Measurements from ENCODE around the gene SNAP47.
A peak's percentile ranks its signal among the peaks of the same experiment; 100 is the strongest.

SNAP47 gene

GRCh38 chr1:227753999-227754711, 18.9 kb downstream of the SNAP47 start:
- DNase-seq: no peak

- no peak for DNase-seq
These were observed 19.7 kb downstream of the SNAP47 start for GRCh38 chr1:227754958-227755357.

GRCh38 chr1:227756172-227756959, 21.1 kb downstream of the SNAP47 start:
- no peak for DNase-seq

- no peak for DNase-seq
These were observed 22.5 kb downstream of the SNAP47 start for GRCh38 chr1:227757781-227758180.

DNA sequence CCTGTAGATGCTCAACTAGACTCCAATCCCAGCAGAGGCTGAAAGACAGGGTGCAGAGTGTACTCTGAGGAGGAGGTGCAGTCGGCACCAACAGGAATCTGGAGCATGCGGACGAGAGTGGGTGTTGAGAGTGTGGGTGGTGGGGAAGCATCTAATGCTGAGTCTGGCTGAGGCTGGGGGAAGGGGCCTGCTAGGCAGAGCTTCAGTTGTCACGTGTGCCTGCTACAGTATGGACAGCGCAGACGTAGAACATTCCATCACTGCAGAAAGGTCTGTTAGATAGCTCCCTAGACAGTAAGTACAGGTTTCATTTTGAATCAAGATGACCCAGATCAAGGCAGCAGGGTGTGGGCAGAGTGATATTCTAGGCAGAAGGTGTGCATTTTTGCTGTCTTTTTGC, 23.1 kb downstream of the SNAP47 start:
- DNase-seq: no peak

- DNase-seq: no peak
These were observed 24.4 kb downstream of the SNAP47 start for GRCh38 chr1:227759341-227760300.

GRCh38 chr1:227760377-227760776, 25.1 kb downstream of the SNAP47 start:
- DNase-seq: no peak

- no peak for DNase-seq
These were observed 26.5 kb downstream of the SNAP47 start for GRCh38 chr1:227761621-227762230.

- DNase-seq: peak; percentile 91
These were observed 27.1 kb downstream of the SNAP47 start for GRCh38 chr1:227762231-227762911.

DNA sequence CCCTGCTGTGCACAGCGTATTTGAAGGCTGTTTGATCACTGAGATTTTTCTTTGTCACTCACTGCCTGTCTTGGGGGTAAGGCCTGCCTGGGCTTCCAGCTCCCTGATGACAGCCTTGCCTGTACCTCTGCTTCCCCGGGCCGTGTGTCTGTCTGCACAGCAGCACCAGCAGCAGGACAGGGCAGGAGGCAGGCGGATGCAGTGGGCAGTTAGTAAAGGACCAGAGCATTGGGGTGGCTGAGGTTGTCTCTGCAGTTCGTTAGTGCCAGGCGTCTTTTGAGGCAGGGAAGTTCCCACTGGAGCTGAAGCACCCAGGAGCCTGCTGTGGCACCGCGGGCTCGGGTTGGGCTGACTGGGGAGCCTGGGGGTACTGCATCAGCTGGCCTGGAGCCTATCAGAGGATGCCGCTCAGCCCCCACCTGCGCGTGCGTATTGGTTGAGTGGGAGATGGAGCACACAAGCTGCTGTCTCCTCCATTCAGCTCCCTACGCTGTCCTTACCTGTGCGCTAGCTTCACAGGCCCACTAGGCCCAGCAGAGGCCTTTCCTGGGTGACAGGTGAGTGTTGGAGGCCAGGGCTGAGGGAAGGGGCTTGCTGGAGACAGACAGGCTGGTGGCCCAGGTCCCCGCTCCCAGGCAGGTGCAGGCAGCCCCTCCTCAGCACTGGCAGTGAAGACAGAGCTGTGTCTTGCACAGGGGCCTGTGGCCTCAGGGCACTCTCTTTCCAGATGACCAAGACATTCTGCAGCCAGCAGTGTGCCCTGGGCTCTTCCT, 28.2 kb downstream of the SNAP47 start:
- DNase-seq: no peak

DNA sequence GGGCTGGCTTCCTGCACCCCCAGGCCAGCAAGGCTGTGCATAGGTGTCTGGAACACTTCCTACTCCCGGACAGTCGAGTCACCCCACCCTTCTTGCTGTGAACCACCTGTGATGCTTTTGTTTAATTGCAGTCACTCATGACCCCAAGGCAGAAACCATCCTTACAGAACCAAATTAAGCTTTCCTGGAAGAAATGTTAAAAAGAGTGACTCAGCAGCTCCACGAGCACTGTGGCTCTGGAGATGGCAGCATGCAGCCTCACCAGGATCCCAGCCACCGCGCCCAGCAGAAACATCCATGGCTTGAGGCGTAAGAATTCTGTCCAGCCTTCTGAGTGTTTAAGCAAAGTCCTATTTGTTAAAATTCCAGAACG, 28.8 kb downstream of the SNAP47 start:
- DNase-seq: peak; percentile 24

GRCh38 chr1:227765261-227766014, 30.2 kb downstream of the SNAP47 start:
- no peak for DNase-seq

- peak; percentile 99 for DNase-seq
These were observed 30.9 kb downstream of the SNAP47 start for GRCh38 chr1:227766015-227766634.

- peak; percentile 70 for DNase-seq
These were observed 31.5 kb downstream of the SNAP47 start for GRCh38 chr1:227766653-227767277.

DNA sequence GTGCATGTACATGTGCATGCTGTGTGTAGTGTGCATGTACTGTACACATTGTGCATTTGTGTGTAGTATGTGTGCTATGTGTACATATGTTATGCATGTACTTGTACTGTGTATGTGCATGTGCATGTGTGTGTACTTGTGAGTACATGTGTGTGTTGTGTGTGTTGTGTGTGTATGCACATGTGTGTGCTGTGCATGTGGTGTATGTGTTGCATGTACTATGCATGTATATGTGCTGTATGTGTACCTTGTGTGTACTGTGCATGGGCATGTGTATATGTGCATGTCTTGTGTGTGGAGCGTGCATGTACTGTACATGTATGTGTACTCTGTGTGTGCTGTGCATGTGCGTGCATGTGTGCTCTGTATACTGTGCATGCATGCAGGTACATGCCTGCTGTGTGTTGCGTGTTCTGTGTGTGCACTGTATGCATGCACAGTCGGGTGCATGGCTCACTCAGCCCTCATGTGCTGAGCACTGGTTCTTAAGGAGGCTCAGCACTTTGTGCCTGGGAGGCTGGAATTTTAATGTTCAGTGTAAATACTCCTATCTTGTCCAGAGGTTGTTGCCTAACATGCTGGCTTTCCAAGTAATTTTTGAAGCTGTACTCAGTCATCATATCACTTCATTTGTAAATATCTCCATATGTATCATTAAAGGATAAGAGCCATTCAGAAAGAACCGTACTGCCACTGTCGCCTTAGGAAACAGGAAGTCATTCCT, 32.3 kb downstream of the SNAP47 start:
- DNase-seq: no peak

DNA sequence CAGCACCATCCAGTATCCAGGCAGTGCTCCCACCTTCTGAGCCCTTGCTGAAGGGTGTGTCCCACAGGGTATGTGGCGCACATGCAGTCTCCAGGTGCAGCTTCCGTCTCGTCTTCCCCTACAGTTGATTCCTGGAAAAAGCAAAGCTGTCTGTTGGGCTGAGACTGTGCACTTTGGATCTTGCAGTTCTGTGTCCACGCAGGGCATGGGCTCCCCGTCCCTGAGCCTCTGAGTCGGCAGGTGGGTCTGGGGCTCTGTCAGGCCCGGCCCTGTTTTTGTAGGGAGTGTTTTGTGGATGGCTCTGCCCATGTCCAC, 32.8 kb downstream of the SNAP47 start:
- no peak for DNase-seq

DNA sequence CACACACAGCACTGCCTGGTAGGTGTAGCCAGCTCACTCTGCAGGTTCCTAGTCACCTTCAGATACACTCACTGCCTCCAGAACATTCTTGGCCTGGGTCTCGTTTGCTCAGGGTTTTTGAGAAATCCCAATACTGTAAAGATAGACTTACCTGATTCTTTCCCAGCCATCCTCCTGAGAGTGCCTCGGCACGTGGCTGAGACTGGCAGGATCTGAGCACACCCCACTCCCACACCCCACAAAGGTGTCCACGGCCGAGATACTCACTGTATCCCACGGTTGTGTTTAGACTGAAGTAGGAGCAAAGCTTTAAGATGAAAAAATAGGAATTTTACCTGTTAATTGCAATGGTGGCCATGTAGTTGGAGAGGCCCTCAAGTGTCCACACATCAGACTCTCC, 33.4 kb downstream of the SNAP47 start:
- no peak for DNase-seq

- DNase-seq: no peak
These were observed 34.1 kb downstream of the SNAP47 start for GRCh38 chr1:227769047-227769935.
